ENCODE measurements around the gene SPRY2.

DNA sequence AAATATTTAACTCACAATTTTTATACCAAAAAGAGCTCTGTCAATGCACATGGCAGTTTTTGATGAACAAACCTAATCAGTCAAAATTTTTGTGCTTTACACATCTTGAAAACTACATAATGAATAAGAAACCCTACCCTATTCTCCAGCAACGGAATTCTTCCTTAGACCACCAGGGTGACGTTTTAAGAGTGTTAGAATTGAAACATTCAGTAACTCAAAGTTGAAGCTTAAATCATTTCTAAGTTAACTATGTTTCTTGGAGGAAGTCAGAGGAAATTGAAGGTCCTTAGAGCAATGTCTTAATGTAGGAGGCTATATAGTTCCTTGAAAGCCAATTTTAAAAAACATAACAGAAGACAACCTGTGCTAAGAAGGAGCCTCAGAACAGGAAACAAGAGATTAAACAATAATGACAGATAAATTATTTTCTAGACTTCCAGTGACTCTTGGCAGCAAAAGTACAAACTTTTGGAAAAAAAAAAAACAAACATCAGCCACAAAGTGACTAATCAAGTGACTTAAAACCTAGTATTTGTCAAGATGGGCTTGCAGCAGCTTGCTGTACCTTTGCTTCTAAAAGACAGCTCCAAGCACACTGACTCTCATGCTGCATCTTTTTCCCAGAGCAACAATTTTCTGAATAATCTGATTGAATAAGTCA is 6.2 kb downstream of the SPRY2 start:
- TF ChIP-seq, protein P1, sequence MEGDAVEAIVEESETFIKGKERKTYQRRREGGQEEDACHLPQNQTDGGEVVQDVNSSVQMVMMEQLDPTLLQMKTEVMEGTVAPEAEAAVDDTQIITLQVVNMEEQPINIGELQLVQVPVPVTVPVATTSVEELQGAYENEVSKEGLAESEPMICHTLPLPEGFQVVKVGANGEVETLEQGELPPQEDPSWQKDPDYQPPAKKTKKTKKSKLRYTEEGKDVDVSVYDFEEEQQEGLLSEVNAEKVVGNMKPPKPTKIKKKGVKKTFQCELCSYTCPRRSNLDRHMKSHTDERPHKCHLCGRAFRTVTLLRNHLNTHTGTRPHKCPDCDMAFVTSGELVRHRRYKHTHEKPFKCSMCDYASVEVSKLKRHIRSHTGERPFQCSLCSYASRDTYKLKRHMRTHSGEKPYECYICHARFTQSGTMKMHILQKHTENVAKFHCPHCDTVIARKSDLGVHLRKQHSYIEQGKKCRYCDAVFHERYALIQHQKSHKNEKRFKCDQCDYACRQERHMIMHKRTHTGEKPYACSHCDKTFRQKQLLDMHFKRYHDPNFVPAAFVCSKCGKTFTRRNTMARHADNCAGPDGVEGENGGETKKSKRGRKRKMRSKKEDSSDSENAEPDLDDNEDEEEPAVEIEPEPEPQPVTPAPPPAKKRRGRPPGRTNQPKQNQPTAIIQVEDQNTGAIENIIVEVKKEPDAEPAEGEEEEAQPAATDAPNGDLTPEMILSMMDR (IDR thresholded peaks at IDR 0.05) = no peak
- TF ChIP-seq POLR2A (IDR thresholded peaks at IDR 0.05) = no peak
